Gastrocnemius medialis (tissue), 4 donors: ENCODE results near the gene GFRAL.

Source experiments
- POLR2A ChIP-seq, 2 donors: fragments of 450-650 bp; IDR thresholded peaks; one replicate each; pipeline ENCODE4 v1.6.1; 2017; ENCODE audit warnings: antibody characterized with exemption in 2 of 2, mild to moderate bottlenecking in 2 of 2, moderate library complexity in 2 of 2
- TF ChIP-seq, protein P1 (sequence below), 5 experiments: fragments of 450-650 bp in 3 of 5; fragments of 200-600 bp in 2 of 5; sonication (generic) in 2 of 5; IDR thresholded peaks in 4 of 5; conservative IDR thresholded peaks in 1 of 5; 1 replicate in 4 of 5; 2 replicates in 1 of 5; pipeline ENCODE4 v1.5.1; 2016 to 2019; ENCODE audit warnings: antibody characterized with exemption in 5 of 5, mild to moderate bottlenecking in 3 of 5, moderate library complexity in 3 of 5

DNA sequence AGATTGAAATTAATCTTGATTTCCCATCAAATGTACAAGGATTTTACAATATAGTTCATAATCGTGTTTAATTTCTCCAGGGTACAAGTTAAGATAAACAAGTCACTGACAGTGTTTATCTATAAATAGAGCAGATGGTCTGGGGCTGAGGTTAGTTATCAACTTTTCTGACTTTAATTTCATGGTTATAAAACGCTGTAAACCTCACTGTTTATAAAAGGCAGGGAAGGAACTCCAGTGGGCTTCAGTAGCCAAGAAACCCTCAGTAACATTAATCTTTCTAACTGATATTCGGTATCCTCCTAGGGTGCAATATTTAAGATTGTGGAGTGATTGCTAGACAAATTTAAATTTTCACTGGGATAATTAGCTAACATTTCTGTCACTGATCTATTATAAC lies 68.6 kb downstream of the GFRAL start:
- TF ChIP-seq POLR2A (IDR thresholded peaks at IDR 0.05), result no peak
- TF ChIP-seq, protein P1, sequence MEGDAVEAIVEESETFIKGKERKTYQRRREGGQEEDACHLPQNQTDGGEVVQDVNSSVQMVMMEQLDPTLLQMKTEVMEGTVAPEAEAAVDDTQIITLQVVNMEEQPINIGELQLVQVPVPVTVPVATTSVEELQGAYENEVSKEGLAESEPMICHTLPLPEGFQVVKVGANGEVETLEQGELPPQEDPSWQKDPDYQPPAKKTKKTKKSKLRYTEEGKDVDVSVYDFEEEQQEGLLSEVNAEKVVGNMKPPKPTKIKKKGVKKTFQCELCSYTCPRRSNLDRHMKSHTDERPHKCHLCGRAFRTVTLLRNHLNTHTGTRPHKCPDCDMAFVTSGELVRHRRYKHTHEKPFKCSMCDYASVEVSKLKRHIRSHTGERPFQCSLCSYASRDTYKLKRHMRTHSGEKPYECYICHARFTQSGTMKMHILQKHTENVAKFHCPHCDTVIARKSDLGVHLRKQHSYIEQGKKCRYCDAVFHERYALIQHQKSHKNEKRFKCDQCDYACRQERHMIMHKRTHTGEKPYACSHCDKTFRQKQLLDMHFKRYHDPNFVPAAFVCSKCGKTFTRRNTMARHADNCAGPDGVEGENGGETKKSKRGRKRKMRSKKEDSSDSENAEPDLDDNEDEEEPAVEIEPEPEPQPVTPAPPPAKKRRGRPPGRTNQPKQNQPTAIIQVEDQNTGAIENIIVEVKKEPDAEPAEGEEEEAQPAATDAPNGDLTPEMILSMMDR (IDR thresholded peaks at IDR 0.05 in 4 of 5, conservative IDR thresholded peaks at IDR 0.05 in 1 of 5), result no peak
